HepG2 (cell line): ENCODE measurements around the gene RRN3. TPM values are rescaled to one million over a fixed set of nuclear protein-coding genes. Genes with fewer than 3 reads are reported as not detected.

Source experiments
- ATF7 ChIP-seq, 2 experiments: fragments of 450-650 bp in 1 of 2; sonication (generic) in 1 of 2; formaldehyde crosslinking in 1 of 2; IDR thresholded peaks; 2 replicates each; pipeline versions ENCODE4 v1.4.0 to v1.6.1; 2016 to 2020; ENCODE audit warnings: antibody characterized with exemption in 1 of 2, mild to moderate bottlenecking in 1 of 2, missing genetic modification reagents in 1 of 2
- ETV6 ChIP-seq: sonication (generic); formaldehyde crosslinking; conservative IDR thresholded peaks from 2 replicates; pipeline ENCODE4 v1.4.0; 2020; ENCODE audit warnings: missing genetic modification reagents
- FOSL2 ChIP-seq: sonication (generic); formaldehyde crosslinking; IDR thresholded peaks from 2 replicates; pipeline ENCODE4 v1.4.0; 2020; ENCODE audit warnings: missing genetic modification reagents
- GLI4 ChIP-seq: sonication (generic); formaldehyde crosslinking; IDR thresholded peaks from 2 replicates; pipeline ENCODE4 v1.5.1; 2020; ENCODE audit warnings: missing genetic modification reagents, mild to moderate bottlenecking, moderate library complexity, borderline replicate concordance
- HNRNPL ChIP-seq: fragments of 200-400 bp; formaldehyde crosslinking; IDR thresholded peaks from 2 replicates; pipeline ENCODE4 v1.6.1; 2017; ENCODE audit warnings: mild to moderate bottlenecking, low read depth, low read length
- JUND ChIP-seq: sonication (generic); formaldehyde crosslinking; IDR thresholded peaks from 2 replicates; pipeline ENCODE4 v1.8.0; 2022; ENCODE audit warnings: mild to moderate bottlenecking, missing genetic modification reagents
- MTF1 ChIP-seq: sonication (generic); formaldehyde crosslinking; IDR thresholded peaks from 2 replicates; pipeline ENCODE4 v1.5.0; 2020; ENCODE audit warnings: missing genetic modification reagents
- SP140L ChIP-seq: sonication (generic); formaldehyde crosslinking; IDR thresholded peaks from 2 replicates; pipeline ENCODE4 v1.4.0; 2020; ENCODE audit warnings: missing genetic modification reagents, borderline replicate concordance
- ZBTB8A ChIP-seq: sonication (generic); formaldehyde crosslinking; IDR thresholded peaks from 2 replicates; pipeline ENCODE4 v1.4.0; 2020; ENCODE audit warnings: mild to moderate bottlenecking, low read depth, missing genetic modification reagents, borderline replicate concordance
- ZC3H13 ChIP-seq: sonication (generic); formaldehyde crosslinking; IDR thresholded peaks from 2 replicates; pipeline ENCODE4 v1.8.1; 2023; ENCODE audit warnings: mild to moderate bottlenecking, missing genetic modification reagents, moderate library complexity
- ZNF180 ChIP-seq: sonication (generic); formaldehyde crosslinking; IDR thresholded peaks from 2 replicates; pipeline ENCODE4 v1.4.0; 2020; ENCODE audit warnings: low read depth, missing genetic modification reagents, borderline replicate concordance
- ZNF446 ChIP-seq: sonication (generic); formaldehyde crosslinking; IDR thresholded peaks from 2 replicates; pipeline ENCODE4 v1.5.0; 2020; ENCODE audit warnings: mild to moderate bottlenecking, missing genetic modification reagents
- ZNF484 ChIP-seq: sonication (generic); formaldehyde crosslinking; IDR thresholded peaks from 2 replicates; pipeline ENCODE4 v1.5.1; 2020; ENCODE audit warnings: mild to moderate bottlenecking, low read depth, missing genetic modification reagents, borderline replicate concordance
- polyA plus RNA-seq, 8 experiments: library from polyadenylated mRNA; depleted of rRNA in 3 of 8; stranded (reverse) in 7 of 8; unstranded in 1 of 8; fragments of >200 nt; fragmentation: Illumina TruSeq in 4 of 8; extraction: Trizol in 4 of 8; gene quantifications; 2 replicates each; pipeline versions ENCODE4 v1.2.1 to v1.2.3, GENCODE V29; 2011 to 2016; ENCODE audit warnings: low read depth in 4 of 8, missing spikeins in 1 of 8, mixed read lengths in 1 of 8; ENCODE audit not compliant: insufficient read depth in 1 of 8
- total RNA-seq, 5 experiments: library from RNA; depleted of rRNA; stranded (reverse); fragments of >200 nt; fragmentation: Illumina TruSeq; extraction: Trizol; gene quantifications; 2 replicates each; pipeline ENCODE4 v1.2.3, GENCODE V29; 2016; ENCODE audit warnings: low read depth in 1 of 5
- TF ChIP-seq, protein P1 (sequence below): sonication (generic); formaldehyde crosslinking; IDR thresholded peaks from 2 replicates; pipeline ENCODE4 v1.5.0; 2020; ENCODE audit warnings: mild to moderate bottlenecking, missing genetic modification reagents
- TF ChIP-seq, protein P2 (sequence below): sonication (generic); formaldehyde crosslinking; IDR thresholded peaks from 2 replicates; pipeline ENCODE4 v1.4.0; 2020; ENCODE audit warnings: missing genetic modification reagents
- TF ChIP-seq, protein P3 (sequence below): sonication (generic); formaldehyde crosslinking; IDR thresholded peaks from 2 replicates; pipeline ENCODE4 v1.4.0; 2020; ENCODE audit warnings: missing genetic modification reagents
- TF ChIP-seq, protein P4 (sequence below): sonication (generic); formaldehyde crosslinking; IDR thresholded peaks from 2 replicates; pipeline ENCODE4 v1.4.0; 2020; ENCODE audit warnings: missing genetic modification reagents, borderline replicate concordance

RRN3 gene
- total and polyA plus RNA-seq, 2 of the 13 experiments (the other 11 are each of a cell fraction or from before 2014, with no cell fraction given) = 45.8 to 67.0 TPM

DNA sequence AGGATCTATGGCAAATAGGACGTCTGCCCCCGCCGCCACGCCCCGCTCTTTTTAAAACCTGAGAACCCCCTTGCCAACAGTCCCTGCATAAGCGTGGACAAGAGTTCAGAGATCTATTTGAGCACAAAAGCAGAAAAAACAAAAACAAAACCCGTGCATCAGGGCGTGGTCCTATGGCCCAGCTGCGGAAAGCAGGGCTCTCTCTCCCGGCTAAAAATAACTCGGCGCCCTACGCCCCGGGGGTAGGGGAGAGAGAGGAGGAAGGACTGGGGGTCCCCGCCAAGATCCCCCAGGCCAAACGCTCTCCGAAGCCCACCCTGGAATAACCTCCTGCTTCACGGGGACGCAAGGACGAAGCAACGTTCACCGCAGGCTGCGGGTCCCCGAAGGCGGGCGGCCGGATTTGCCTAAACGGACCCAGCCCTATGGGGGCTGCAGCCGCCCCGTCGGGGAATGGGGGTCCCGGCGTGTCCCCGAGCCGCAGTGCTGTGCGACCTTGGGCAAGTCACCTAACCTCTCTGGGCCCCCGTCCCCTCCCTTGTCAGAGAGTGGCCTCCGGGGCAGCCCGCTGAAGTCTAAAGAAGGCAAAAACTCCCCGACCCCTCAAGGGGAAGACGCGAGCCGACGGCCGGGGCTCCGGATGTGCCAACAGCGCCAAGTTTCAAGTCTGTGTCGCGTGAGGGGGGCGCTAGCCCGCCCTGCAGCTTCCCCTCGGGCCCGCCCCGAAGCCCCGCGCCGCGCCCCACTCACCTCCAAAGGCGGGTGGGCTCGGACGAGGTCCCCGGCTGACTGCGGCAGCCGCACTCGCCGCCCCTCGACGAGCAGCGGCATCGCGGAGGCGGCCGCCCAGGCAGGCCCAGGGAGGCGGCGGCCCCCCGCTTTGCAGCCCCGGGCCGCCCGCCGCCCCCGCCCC is 38.7 kb downstream of the RRN3 start (continued):
- TF ChIP-seq JUND (CRISPR knock-in tag) = no peak
- TF ChIP-seq, protein P1, sequence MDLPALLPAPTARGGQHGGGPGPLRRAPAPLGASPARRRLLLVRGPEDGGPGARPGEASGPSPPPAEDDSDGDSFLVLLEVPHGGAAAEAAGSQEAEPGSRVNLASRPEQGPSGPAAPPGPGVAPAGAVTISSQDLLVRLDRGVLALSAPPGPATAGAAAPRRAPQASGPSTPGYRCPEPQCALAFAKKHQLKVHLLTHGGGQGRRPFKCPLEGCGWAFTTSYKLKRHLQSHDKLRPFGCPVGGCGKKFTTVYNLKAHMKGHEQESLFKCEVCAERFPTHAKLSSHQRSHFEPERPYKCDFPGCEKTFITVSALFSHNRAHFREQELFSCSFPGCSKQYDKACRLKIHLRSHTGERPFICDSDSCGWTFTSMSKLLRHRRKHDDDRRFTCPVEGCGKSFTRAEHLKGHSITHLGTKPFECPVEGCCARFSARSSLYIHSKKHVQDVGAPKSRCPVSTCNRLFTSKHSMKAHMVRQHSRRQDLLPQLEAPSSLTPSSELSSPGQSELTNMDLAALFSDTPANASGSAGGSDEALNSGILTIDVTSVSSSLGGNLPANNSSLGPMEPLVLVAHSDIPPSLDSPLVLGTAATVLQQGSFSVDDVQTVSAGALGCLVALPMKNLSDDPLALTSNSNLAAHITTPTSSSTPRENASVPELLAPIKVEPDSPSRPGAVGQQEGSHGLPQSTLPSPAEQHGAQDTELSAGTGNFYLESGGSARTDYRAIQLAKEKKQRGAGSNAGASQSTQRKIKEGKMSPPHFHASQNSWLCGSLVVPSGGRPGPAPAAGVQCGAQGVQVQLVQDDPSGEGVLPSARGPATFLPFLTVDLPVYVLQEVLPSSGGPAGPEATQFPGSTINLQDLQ (CRISPR knock-in tag) = no peak
- TF ChIP-seq ATF7 (IDR thresholded peaks at IDR 0.05) = no peak
- TF ChIP-seq ATF7 (CRISPR knock-in tag; IDR thresholded peaks at IDR 0.05) = no peak
- no peak for TF ChIP-seq ZNF446 (CRISPR knock-in tag)
- TF ChIP-seq, protein P2, sequence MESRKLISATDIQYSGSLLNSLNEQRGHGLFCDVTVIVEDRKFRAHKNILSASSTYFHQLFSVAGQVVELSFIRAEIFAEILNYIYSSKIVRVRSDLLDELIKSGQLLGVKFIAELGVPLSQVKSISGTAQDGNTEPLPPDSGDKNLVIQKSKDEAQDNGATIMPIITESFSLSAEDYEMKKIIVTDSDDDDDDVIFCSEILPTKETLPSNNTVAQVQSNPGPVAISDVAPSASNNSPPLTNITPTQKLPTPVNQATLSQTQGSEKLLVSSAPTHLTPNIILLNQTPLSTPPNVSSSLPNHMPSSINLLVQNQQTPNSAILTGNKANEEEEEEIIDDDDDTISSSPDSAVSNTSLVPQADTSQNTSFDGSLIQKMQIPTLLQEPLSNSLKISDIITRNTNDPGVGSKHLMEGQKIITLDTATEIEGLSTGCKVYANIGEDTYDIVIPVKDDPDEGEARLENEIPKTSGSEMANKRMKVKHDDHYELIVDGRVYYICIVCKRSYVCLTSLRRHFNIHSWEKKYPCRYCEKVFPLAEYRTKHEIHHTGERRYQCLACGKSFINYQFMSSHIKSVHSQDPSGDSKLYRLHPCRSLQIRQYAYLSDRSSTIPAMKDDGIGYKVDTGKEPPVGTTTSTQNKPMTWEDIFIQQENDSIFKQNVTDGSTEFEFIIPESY (CRISPR knock-in tag) = no peak
- no peak for TF ChIP-seq SP140L (CRISPR knock-in tag)
- TF ChIP-seq, protein P3, sequence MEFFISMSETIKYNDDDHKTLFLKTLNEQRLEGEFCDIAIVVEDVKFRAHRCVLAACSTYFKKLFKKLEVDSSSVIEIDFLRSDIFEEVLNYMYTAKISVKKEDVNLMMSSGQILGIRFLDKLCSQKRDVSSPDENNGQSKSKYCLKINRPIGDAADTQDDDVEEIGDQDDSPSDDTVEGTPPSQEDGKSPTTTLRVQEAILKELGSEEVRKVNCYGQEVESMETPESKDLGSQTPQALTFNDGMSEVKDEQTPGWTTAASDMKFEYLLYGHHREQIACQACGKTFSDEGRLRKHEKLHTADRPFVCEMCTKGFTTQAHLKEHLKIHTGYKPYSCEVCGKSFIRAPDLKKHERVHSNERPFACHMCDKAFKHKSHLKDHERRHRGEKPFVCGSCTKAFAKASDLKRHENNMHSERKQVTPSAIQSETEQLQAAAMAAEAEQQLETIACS (CRISPR knock-in tag) = no peak
- no peak; the same call in 1 of the 2 replicates for TF ChIP-seq ETV6 (CRISPR knock-in tag)
- TF ChIP-seq HNRNPL = no peak
- TF ChIP-seq, protein P4, sequence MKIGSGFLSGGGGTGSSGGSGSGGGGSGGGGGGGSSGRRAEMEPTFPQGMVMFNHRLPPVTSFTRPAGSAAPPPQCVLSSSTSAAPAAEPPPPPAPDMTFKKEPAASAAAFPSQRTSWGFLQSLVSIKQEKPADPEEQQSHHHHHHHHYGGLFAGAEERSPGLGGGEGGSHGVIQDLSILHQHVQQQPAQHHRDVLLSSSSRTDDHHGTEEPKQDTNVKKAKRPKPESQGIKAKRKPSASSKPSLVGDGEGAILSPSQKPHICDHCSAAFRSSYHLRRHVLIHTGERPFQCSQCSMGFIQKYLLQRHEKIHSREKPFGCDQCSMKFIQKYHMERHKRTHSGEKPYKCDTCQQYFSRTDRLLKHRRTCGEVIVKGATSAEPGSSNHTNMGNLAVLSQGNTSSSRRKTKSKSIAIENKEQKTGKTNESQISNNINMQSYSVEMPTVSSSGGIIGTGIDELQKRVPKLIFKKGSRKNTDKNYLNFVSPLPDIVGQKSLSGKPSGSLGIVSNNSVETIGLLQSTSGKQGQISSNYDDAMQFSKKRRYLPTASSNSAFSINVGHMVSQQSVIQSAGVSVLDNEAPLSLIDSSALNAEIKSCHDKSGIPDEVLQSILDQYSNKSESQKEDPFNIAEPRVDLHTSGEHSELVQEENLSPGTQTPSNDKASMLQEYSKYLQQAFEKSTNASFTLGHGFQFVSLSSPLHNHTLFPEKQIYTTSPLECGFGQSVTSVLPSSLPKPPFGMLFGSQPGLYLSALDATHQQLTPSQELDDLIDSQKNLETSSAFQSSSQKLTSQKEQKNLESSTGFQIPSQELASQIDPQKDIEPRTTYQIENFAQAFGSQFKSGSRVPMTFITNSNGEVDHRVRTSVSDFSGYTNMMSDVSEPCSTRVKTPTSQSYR (CRISPR knock-in tag) = no peak
- no peak; the same call in 1 of the 2 replicates for TF ChIP-seq MTF1 (CRISPR knock-in tag)
- TF ChIP-seq ZNF484 (CRISPR knock-in tag) = no peak
- no peak; the same call in 1 of the 2 replicates for TF ChIP-seq ZC3H13 (CRISPR knock-in tag)
- TF ChIP-seq ZBTB8A = no peak; the same call in 1 of the 2 replicates
- TF ChIP-seq ZNF180 (CRISPR knock-in tag) = 0 out of 2 replicates have a peak, but pooled peaks have one; percentile 63
- peak; percentile 58; the same call in 1 of the 2 replicates for TF ChIP-seq GLI4 (CRISPR knock-in tag)
- TF ChIP-seq FOSL2 = no peak
